CD4-positive, alpha-beta T cell (primary cell): ENCODE measurements around the gene PSMA6. TPM values are rescaled to one million over a fixed set of nuclear protein-coding genes. Genes with fewer than 3 reads are reported as not detected.
"Not testable (repeated sequence)": the region's sequence is repeated elsewhere in the genome, so short reads cannot be mapped to it uniquely, and the experiment has no call there.

Experiments used
- ATAC-seq: fragments of 200-7000 bp; cut with Tn5 transposase; one replicate; pipeline ENCODE4 v1.10.0; 2022; ENCODE audit warnings: mild to moderate bottlenecking; ENCODE audit not compliant: poor library complexity
- CTCF ChIA-PET: fragments of 350-600 bp; sonication (Branson Sonifier 250); formaldehyde crosslinking; loops from one replicate; lab custom pipeline; 2021; ENCODE audit warnings: antibody characterized with exemption, inconsistent platforms; lab: Charles Lee
- POLR2A ChIA-PET: fragments of 350-600 bp; sonication (Branson Sonifier 250); formaldehyde crosslinking; loops from one replicate; lab custom pipeline; 2021; ENCODE audit warnings: antibody characterized with exemption, inconsistent platforms; lab: Charles Lee
- DNase-seq, 14 experiments: peaks; one replicate each; pipeline ENCODE4 v3.0.0-alpha.2; 2013 to 2020; ENCODE audit warnings: mixed read lengths in 2 of 14
- H3K27ac ChIP-seq, 2 donors: one replicate each; pipeline versions ENCODE4 v1.5.1 to v1.7.0; 2013; ENCODE audit warnings: low read length in 2 of 2, low read depth in 1 of 2, mild to moderate bottlenecking in 1 of 2
- H3K27me3 ChIP-seq, 2 experiments: 1 replicate in 1 of 2; 2 replicates in 1 of 2; pipeline versions ENCODE4 v1.6.1 to v1.7.0; 2013; ENCODE audit warnings: low read length in 2 of 2, control low read depth in 1 of 2, mild to moderate bottlenecking in 1 of 2, moderate library complexity in 1 of 2; ENCODE audit not compliant: insufficient read depth in 2 of 2, control insufficient read depth in 1 of 2
- H3K36me3 ChIP-seq: one replicate; pipeline ENCODE4 v1.6.1; 2013; ENCODE audit warnings: low read length, control low read depth; ENCODE audit not compliant: insufficient read depth
- H3K4me1 ChIP-seq: one replicate; pipeline ENCODE4 v1.6.1; 2013; ENCODE audit warnings: low read length, control low read depth; ENCODE audit not compliant: insufficient read depth
- H3K4me3 ChIP-seq: one replicate; pipeline ENCODE4 v1.5.1; 2013; ENCODE audit warnings: mild to moderate bottlenecking, low read length, moderate library complexity
- H3K9me3 ChIP-seq, 2 experiments: 1 replicate in 1 of 2; 2 replicates in 1 of 2; pipeline versions ENCODE4 v1.6.1 to v1.7.0; 2013; ENCODE audit warnings: low read length in 2 of 2, mild to moderate bottlenecking in 2 of 2, control low read depth in 1 of 2, moderate library complexity in 1 of 2; ENCODE audit not compliant: control insufficient read depth in 1 of 2, insufficient read depth in 1 of 2
- H3K27ac Mint-ChIP-seq: one replicate; pipeline ENCODE4 v1.8.0; 2020; ENCODE audit warnings: mixed read lengths
- H3K27me3 Mint-ChIP-seq: one replicate; pipeline ENCODE4 v1.8.0; 2021; ENCODE audit warnings: mixed read lengths
- H3K36me3 Mint-ChIP-seq: one replicate; pipeline ENCODE4 v1.8.0; 2021; ENCODE audit warnings: low read depth, mixed read lengths
- H3K4me1 Mint-ChIP-seq: one replicate; pipeline ENCODE4 v1.8.0; 2021; ENCODE audit warnings: low read depth, mixed read lengths
- H3K4me3 Mint-ChIP-seq: one replicate; pipeline ENCODE4 v1.8.0; 2020; ENCODE audit warnings: mild to moderate bottlenecking, mixed read lengths
- H3K9me3 Mint-ChIP-seq: one replicate; pipeline ENCODE4 v1.8.0; 2020; ENCODE audit warnings: mixed read lengths
- CTCF ChIP-seq: fragments of 200-600 bp; IDR thresholded peaks from one replicate; pipeline ENCODE4 v1.8.0; 2022; ENCODE audit warnings: antibody characterized with exemption, mild to moderate bottlenecking
- intact Hi-C, 2 experiments: fragments of 100-400 bp; cut with DNase I in 1 of 2; cut with micrococcal nuclease in 1 of 2; formaldehyde crosslinking; loops; one replicate each; pipeline versions ENCODE4 v1.15.1 to v1.9.0; 2023 to 2025; cut with DNase I, micrococcal nuclease
- total RNA-seq, 174 experiments: library from RNA in 2 of 174; stranded (reverse) in 2 of 174; gene quantifications; one replicate each; pipeline ENCODE4 v1.2.3 and lab custom pipeline; 2021 to 2026

Gene PSMA6
- total RNA-seq, 2 experiments from 2014 or later = 80.8 TPM

- Histone ChIP-seq H3K27me3 (no peaks in the 10 kb centered on the region), H3K9me3 (no peaks in the 10 kb centered on the region), H3K36me3 (no peaks in the 10 kb centered on the region), H3K4me3 (no peak overlapping the region), H3K4me1 (peaks cover 8% of the 10 kb centered on the region), H3K27ac (no peak overlapping the region)
- intact Hi-C loops = no loop called here
- Mint-ChIP-seq H3K4me1 (peaks cover 19% of the 10 kb centered on the region), H3K9me3 (no peaks in the 10 kb centered on the region), H3K27me3 (no peaks in the 10 kb centered on the region), H3K4me3 (no peak overlapping the region), H3K36me3 (no peaks in the 10 kb centered on the region), H3K27ac (no peak overlapping the region)
- POLR2A ChIA-PET = no interaction called here
- DNase-seq (no peak), ATAC-seq (no peak)
- CTCF ChIA-PET = no interaction called here
- TF ChIP-seq CTCF = no peak
Observed at GRCh38 chr14:35355981-35356841, 64.0 kb downstream of the PSMA6 start.

GRCh38 chr14:35359655-35360054 is 67.5 kb downstream of the PSMA6 start:
- DNase-seq, H3K9me3 ChIP-seq, H3K36me3 Mint-ChIP-seq, H3K4me3 Mint-ChIP-seq, H3K27me3 Mint-ChIP-seq, H3K4me3 ChIP-seq, H3K27ac Mint-ChIP-seq, H3K4me1 ChIP-seq, intact Hi-C loops, CTCF ChIA-PET, H3K27ac ChIP-seq, ATAC-seq, H3K4me1 Mint-ChIP-seq, H3K27me3 ChIP-seq, H3K9me3 Mint-ChIP-seq, H3K36me3 ChIP-seq, POLR2A ChIA-PET: not testable (repeated sequence)

- Histone ChIP-seq H3K4me1 (peaks cover 11% of the 10 kb centered on the region), H3K9me3 (no peaks in the 10 kb centered on the region), H3K27ac (no peak overlapping the region), H3K27me3 (no peaks in the 10 kb centered on the region), H3K4me3 (no peak overlapping the region), H3K36me3 (no peaks in the 10 kb centered on the region)
- Mint-ChIP-seq H3K27ac (no peak overlapping the region), H3K4me3 (no peak overlapping the region), H3K9me3 (no peaks in the 10 kb centered on the region), H3K4me1 (peaks cover 6% of the 10 kb centered on the region), H3K27me3 (no peaks in the 10 kb centered on the region), H3K36me3 (no peaks in the 10 kb centered on the region)
- ATAC-seq = no peak
- intact Hi-C loops = no loop called here
- no peak for DNase-seq
- POLR2A ChIA-PET = no interaction called here
- no peak for TF ChIP-seq CTCF
- CTCF ChIA-PET = no interaction called here
Observed at GRCh38 chr14:35361141-35361480, 68.9 kb downstream of the PSMA6 start.

GRCh38 chr14:35362450-35362849 is 70.3 kb downstream of the PSMA6 start:
- peaks cover 6% of the 10 kb centered on the region for H3K4me1 Mint-ChIP-seq
- H3K36me3 Mint-ChIP-seq = no peaks in the 10 kb centered on the region

More at GRCh38 chr14:35362450-35362849, 70.3 kb downstream of the PSMA6 start:
- intact Hi-C loops = no loop called here
- Histone ChIP-seq H3K4me3 (no peak overlapping the region), H3K9me3 (no peaks in the 10 kb centered on the region), H3K27me3 (no peaks in the 10 kb centered on the region), H3K27ac (no peak overlapping the region), H3K4me1 (peaks cover 19% of the 10 kb centered on the region), H3K36me3 (no peaks in the 10 kb centered on the region)
- POLR2A ChIA-PET = no interaction called here
- CTCF ChIA-PET = no interaction called here
- no peaks in the 10 kb centered on the region for H3K27me3 Mint-ChIP-seq
- DNase-seq (no peak), ATAC-seq (no peak)
- no peaks in the 10 kb centered on the region for H3K9me3 Mint-ChIP-seq
- no peak for TF ChIP-seq CTCF
- no peak overlapping the region for H3K27ac Mint-ChIP-seq
- H3K4me3 Mint-ChIP-seq = no peak overlapping the region
